HG02610 (cell line): ENCODE results near the gene MATN1.
A peak's percentile ranks its signal among the peaks of the same experiment; 100 is the strongest.

ENCODE experiments used
- ATAC-seq: cut with Tn5 transposase; IDR thresholded peaks from one replicate; pipeline ENCODE4 v1.9.1; 2021; ENCODE audit warnings: mild to moderate bottlenecking, moderate library complexity; ENCODE audit not compliant: unreplicated experiment

MATN1 gene

GRCh38 chr1:30745834-30746208 is 22.4 kb upstream of the MATN1 start:
- no peak for ATAC-seq

DNA sequence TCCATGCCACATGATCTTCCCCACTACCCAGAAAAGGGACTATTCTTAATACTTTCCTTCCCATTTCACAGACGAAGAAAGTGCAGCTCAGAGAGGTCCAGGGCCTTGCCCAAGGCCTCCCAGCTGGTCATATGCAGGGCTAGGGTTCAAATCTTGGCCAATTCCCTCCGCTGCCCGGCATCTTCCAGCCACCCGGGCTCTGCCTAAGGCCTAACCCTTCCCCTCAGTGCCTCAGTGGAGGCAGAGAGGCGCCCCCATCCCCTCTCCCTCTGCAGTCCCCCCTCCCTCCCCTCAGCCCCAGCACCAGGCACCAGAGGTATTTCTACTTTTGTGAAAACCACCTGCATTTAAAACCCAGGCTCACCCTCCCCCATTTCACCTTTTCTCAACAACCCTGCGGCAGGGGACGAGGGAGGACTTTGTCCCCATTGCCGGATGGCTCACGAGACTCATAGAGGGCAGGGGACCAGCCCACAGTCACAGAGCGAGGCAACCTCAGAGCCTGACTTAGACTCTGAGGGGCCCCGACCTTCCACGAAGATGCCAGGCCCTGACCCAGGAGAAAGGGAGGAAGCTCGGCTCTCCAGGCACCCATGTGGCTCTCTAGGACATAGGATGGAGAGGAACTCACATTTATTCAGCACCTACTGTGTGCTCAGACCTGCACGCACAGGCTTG is 21.9 kb upstream of the MATN1 start:
- ATAC-seq: no peak

- ATAC-seq: peak; percentile 27
These were observed 20.8 kb upstream of the MATN1 start for GRCh38 chr1:30744060-30744756.

DNA sequence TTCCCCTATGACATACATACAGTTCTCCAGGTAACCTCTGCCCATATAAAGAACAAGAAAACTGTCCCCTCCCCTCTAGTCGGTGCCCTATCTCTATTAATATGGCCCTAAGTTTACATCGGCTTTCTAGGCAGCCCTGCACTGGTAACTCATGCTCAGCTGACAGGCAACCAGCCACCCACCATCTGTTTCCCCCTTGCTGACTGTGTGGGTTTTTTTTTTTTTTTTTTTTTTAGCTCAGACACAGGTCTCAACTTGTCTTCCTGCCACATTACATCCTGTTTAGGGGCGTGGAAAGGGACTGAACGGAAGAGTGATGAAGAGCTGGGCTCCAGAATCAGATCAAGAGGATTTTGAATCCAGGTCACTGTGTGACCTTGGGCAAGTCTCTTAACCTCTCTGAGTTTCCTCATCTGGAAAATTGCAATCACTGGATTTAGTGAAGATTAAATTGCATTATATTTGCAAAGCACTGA is 20.2 kb upstream of the MATN1 start:
- peak; percentile 29 for ATAC-seq

- no peak for ATAC-seq
These were observed 19.7 kb upstream of the MATN1 start for GRCh38 chr1:30742963-30743559.

GRCh38 chr1:30742300-30742962 is 19.0 kb upstream of the MATN1 start:
- no peak for ATAC-seq

DNA sequence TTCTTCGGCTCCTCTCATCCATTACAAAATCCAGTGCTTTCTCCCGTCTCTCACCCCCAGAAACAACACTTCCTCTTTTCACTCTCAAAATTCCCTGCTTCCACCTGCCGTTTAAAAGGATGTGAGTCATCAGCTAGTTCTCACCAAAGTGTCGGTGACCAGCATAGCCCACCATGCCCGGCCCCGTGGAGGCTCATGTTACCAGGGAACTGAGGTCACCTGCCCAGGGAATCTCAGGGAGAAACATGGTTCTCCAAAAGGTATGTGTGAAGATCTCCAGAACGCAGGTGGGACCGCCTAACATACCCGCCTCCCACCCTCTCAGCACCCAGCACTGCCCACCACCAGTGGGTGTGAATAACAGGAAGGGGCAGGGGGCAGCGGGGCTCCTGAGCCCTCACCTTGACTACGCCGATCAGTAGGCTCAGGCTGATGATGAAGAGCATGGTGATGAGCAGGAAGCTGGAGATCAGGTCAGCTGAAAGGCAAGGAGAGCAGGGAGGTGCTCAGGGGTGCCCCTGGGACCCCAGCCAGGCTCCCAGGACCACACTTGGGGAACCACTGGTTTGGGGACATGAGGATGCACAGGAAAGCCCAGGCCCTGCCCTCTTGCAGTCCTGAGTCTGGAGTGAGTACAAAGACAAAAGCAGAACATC is 18.0 kb upstream of the MATN1 start:
- no peak for ATAC-seq

DNA sequence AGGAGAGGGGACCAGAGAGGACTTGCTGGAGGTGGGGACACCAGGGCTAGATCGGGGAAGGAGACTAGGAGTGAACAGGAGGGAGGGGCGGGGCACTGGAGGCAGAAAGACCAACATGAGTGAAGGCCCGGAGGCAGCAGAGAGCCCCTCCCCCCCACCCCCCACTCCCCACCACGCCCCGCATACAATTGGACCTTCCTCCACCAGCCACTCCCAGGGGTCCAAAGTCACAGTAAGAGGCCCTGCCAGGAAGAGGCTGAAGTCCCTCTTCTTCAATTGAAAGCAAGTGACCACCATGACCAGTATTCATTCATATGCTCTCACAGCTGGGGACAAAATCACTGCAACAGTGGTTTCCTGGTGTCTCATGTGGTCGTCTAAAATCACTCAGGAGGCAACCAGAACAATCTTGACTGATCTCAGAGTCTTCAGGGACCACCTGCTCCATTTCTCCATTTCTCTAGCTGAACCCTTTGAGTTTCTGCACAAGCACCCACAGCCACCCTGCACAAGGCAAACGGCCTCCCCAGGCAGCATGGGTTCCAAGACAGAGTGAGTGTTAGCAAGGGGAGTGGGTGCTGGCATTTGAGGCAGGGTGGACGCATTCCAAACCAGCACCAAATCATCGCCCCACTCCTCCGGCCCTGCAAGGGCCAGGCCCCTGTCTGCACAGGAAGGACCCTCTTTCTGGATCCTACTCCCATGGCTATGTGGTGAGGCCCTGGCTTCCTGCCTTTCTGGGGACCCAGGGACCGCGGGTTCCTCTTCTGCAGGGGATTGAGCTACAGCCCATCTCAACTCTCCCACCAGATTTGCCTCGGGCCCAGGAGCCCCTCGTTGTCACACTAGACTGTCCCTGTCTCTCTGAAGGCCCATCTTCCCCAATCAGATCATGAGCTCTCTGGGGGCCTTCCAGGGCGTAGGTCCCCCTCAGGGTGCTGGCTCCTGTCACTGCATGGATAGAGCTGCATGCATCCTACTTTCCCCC is 17.2 kb upstream of the MATN1 start:
- no peak for ATAC-seq

GRCh38 chr1:30739601-30740000 is 16.2 kb upstream of the MATN1 start:
- ATAC-seq: no peak

- ATAC-seq: no peak
These were observed 15.6 kb upstream of the MATN1 start for GRCh38 chr1:30738715-30739559.

- ATAC-seq: no peak
These were observed 14.8 kb upstream of the MATN1 start for GRCh38 chr1:30738040-30738714.

DNA sequence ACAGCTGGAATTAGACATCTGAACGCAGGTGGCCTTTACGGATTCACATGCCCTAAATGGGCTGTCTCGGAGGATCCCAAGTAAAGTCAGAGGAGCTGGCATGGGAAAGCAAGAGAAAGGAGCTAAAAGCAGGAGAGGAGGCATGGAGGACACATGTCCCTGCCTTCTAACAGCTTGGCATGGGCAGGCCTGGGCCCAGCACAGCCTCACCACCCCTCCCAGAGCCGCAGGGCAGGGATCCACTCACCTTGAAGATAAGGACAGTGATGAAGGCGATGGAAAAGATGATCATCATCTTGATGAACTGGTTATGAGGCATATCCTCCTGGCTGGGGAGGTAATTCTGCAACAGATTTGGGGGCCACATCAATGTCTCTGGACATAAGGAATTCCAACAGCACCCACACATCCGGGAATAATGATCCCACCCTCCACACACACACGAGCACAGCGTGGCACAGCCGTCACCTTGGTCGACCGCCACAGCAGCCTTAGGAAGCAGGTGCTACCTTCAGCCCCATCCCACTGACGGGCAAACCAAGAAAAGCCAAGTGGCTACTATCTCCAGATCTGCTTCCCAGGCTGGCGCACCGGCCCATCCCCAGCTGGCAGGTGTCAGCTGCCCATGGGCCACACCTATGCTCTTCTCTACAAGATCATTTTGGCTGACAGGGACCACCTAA is 14.1 kb upstream of the MATN1 start:
- no peak for ATAC-seq

DNA sequence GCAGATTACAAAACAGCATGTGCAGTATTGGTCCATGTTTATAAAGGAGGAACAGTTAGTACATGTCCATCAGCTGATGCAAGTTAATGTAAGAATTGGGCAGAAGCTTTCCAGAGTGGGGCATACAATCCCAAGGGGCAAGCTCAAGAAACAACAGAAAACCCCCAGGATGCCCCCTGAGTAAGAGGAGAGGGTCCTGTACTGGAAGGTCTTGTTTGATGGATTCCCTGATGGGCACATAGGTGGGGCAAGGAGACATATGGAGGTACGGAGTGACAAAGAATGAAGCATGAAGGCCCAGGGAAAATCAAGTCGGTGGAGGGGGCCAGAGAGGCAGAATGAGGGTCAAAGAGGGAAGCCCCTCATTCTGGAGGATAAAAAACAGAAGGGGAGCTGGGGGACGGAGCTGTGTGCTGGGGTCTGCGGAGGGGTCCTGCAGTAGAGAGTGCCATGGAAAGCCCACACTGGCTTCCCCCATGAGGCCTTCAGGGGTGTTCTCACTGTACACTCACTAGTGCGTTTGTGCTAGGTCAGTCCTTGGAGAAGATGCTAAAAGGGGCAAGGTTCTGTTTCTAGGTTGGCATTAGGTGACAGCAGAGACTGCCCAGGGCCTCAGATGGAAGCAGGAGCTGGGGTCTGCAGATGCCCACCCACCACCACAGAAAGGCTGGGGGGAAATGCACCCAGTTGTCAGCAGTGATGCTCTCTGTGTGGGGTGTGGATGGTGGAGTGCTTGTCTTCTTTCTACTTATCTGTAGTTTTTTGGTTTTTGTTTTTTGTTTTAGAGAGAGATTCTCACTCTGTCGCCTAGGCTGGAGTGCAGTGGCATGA is 12.5 kb upstream of the MATN1 start:
- no peak for ATAC-seq

DNA sequence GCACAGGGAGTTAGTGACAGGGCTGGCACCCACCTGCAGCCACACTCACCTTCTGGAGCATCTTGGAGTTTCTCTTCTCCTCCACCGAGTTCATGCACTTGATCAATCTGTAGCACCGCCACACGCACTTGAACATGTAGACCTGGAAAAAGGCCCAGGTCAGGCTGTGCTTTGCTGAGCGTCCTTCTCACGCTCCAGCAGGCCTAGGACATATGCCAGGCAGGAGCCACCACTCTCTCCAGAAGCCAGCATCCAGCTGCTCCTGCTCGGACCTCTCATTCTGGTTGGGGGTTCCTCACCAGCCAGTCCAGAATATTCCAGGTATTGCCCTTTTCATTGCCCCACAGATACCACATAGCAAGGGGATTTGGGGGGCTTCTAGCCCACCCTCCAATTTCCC is 11.7 kb upstream of the MATN1 start:
- ATAC-seq: no peak

GRCh38 chr1:30734580-30734979 is 11.2 kb upstream of the MATN1 start:
- no peak for ATAC-seq

DNA sequence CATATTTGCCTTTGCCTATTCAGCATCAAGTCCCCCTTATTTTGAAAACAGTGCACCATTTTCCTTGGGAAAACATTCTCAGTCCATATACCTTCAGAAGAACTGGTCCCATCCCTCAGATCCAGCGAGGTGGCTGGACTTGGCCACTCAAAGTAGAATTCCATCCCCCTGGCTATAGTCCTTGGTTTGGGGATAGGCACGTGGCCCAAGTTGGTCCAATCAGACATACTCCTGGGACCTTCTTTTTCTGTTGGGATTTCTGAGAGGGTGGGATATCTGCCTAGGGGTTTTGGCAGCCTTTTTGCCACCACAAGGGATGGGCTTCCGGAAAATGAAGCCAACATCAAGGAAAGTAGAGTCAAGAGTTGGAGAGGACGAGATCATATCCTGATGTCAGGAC is 10.7 kb upstream of the MATN1 start:
- no peak for ATAC-seq

- no peak for ATAC-seq
These were observed 10.1 kb upstream of the MATN1 start for GRCh38 chr1:30733493-30733892.
